ENCODE measurements around the gene CYFIP1. TPM values are rescaled to one million over a fixed set of nuclear protein-coding genes. Genes with fewer than 3 reads are reported as not detected.

The CYFIP1 gene
- total RNA-seq (2022; extraction: Qiagen RNA extraction): 75.8 to 81.7 TPM (median 81.1 TPM) in 5 replicates

GRCh38 chr15:22980189-22981050 is at the start of gene CYFIP1:
Gene CYFIP1 (minus strand): TSS chr15:22980368. CDS start chr15:22947285, 33,083 bp downstream.

GRCh38 chr15:22838292-22839042 is 141.7 kb downstream of the CYFIP1 start, which contains the start of gene NIPA2:
Gene NIPA2 (plus strand): TSS chr15:22838666. CDS start chr15:22851732, 13,066 bp downstream.

Other genes starting within 250 kb of the CYFIP1 start
- 20.6 to 24.1 TPM (median 22.1 TPM) in 5 replicates for gene NIPA1, start 193.7 kb downstream of the CYFIP1 start, total RNA-seq (2022; extraction: Qiagen RNA extraction)
- 103 to 111 TPM (median 106 TPM) in 5 replicates for gene NIPA2, start 141.7 kb downstream of the CYFIP1 start, total RNA-seq (2022; extraction: Qiagen RNA extraction)
- 20.4 to 33.9 TPM (median 24.4 TPM) in 5 replicates for gene TUBGCP5, start 59.2 kb upstream of the CYFIP1 start, total RNA-seq (2022; extraction: Qiagen RNA extraction)
- not detected in 5 replicates for gene GOLGA6L1, start 156.5 kb upstream of the CYFIP1 start, total RNA-seq (2022; extraction: Qiagen RNA extraction)

Measured in A549 treated with AZD2906 at 1 μM for 4 hours (cell line).